ENCODE measurements around the gene SYTL1.

GRCh38 chr1:27397749-27398148 is 55.9 kb downstream of the SYTL1 start:
- TF ChIP-seq, protein P1, sequence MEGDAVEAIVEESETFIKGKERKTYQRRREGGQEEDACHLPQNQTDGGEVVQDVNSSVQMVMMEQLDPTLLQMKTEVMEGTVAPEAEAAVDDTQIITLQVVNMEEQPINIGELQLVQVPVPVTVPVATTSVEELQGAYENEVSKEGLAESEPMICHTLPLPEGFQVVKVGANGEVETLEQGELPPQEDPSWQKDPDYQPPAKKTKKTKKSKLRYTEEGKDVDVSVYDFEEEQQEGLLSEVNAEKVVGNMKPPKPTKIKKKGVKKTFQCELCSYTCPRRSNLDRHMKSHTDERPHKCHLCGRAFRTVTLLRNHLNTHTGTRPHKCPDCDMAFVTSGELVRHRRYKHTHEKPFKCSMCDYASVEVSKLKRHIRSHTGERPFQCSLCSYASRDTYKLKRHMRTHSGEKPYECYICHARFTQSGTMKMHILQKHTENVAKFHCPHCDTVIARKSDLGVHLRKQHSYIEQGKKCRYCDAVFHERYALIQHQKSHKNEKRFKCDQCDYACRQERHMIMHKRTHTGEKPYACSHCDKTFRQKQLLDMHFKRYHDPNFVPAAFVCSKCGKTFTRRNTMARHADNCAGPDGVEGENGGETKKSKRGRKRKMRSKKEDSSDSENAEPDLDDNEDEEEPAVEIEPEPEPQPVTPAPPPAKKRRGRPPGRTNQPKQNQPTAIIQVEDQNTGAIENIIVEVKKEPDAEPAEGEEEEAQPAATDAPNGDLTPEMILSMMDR (IDR thresholded peaks at IDR 0.05), result no peak
- TF ChIP-seq POLR2A (IDR thresholded peaks at IDR 0.05), result no peak
